ENCODE data around the gene STOX1. TPM values are rescaled to one million over a fixed set of nuclear protein-coding genes. Genes with fewer than 3 reads are reported as not detected.

STOX1 gene
- total and polyA plus RNA-seq, 2 of the 13 experiments (the other 11 are each of a cell fraction or from before 2014, with no cell fraction given), result 2.5 to 6.0 TPM

DNA sequence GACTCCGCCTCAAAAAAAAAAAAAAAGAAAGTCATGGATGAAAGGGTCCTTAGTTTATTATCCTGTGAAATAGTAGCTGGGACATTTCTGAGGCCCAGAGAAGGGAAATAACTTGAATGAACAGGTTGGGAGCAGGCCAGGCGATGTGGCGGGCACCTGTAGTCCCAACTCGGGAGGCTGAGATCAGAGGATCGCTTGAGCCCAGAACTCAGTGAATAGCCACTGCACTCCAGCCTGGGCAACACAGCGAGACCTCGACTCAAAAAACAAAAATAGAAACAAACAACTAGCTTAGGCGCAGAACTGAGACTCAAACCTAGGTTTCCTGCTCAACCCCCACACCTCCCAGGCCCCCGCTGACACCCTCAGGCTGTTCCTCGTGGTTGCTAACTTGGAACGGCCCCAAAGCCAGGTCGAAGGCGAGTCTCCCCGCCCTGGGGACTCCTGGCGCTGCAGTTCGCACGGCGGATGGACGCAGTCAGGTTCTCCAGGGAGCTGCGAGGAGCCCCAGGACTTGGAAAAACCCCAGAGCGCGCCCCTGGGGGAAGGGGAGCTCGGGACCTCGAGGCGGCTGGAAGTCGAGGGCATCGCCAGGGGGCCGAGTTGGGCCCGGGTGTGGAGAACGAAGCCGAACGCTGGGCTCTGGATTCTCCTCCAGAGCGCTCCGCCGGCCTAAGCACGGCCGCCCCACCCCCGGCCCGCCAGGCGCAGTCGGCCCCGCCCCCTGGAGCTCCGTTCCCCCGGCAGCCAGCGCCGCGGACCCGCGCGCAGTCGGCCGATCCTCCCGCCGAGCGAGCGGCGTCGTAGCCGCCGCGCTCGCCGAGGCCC is at the start of gene STOX1 (continued):
- no peak for TF ChIP-seq NFE2 (CRISPR knock-in tag; IDR thresholded peaks at IDR 0.05)
- no peak for TF ChIP-seq MED8 (CRISPR knock-in tag; IDR thresholded peaks at IDR 0.05; ENCODE audit: insufficient replicate concordance)
- TF ChIP-seq, protein P1, sequence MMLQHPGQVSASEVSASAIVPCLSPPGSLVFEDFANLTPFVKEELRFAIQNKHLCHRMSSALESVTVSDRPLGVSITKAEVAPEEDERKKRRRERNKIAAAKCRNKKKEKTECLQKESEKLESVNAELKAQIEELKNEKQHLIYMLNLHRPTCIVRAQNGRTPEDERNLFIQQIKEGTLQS (CRISPR knock-in tag; IDR thresholded peaks at IDR 0.05), result no peak
- no peak for TF ChIP-seq NBN (conservative IDR thresholded peaks at IDR 0.05)
- TF ChIP-seq, protein P2, sequence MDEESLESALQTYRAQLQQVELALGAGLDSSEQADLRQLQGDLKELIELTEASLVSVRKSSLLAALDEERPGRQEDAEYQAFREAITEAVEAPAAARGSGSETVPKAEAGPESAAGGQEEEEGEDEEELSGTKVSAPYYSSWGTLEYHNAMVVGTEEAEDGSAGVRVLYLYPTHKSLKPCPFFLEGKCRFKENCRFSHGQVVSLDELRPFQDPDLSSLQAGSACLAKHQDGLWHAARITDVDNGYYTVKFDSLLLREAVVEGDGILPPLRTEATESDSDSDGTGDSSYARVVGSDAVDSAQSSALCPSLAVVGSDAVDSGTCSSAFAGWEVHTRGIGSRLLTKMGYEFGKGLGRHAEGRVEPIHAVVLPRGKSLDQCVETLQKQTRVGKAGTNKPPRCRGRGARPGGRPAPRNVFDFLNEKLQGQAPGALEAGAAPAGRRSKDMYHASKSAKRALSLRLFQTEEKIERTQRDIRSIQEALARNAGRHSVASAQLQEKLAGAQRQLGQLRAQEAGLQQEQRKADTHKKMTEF (CRISPR knock-in tag; IDR thresholded peaks at IDR 0.05), result peak; percentile 45; the same call in 1 of the 2 replicates
- TF ChIP-seq NR1H2 (CRISPR knock-in tag; IDR thresholded peaks at IDR 0.05; ENCODE audit: borderline replicate concordance, low read depth), result no peak
- no peak for TF ChIP-seq ZNF782 (CRISPR knock-in tag; IDR thresholded peaks at IDR 0.05; ENCODE audit: borderline replicate concordance)
- TF ChIP-seq ZNF256 (CRISPR knock-in tag; conservative IDR thresholded peaks at IDR 0.05), result no peak
- peak; percentile 55; the same call in 1 of the 2 replicates for TF ChIP-seq YEATS4 (CRISPR knock-in tag; IDR thresholded peaks at IDR 0.05; ENCODE audit: borderline replicate concordance)
- TF ChIP-seq ZNF775 (CRISPR knock-in tag; IDR thresholded peaks at IDR 0.05; ENCODE audit: borderline replicate concordance), result no peak
- TF ChIP-seq, protein P3, sequence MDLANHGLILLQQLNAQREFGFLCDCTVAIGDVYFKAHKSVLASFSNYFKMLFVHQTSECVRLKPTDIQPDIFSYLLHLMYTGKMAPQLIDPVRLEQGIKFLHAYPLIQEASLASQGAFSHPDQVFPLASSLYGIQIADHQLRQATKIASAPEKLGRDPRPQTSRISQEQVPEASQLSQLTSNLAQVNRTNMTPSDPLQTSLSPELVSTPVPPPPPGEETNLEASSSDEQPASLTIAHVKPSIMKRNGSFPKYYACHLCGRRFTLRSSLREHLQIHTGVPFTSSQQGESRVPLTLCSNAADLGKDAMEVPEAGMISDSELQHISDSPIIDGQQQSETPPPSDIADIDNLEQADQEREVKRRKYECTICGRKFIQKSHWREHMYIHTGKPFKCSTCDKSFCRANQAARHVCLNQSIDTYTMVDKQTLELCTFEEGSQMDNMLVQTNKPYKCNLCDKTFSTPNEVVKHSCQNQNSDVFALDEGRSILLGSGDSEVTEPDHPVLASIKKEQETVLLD (CRISPR knock-in tag; IDR thresholded peaks at IDR 0.05; ENCODE audit: low read depth), result no peak
- no peak for TF ChIP-seq XBP1 (CRISPR knock-in tag; IDR thresholded peaks at IDR 0.05)
- TF ChIP-seq EHMT2 (IDR thresholded peaks at IDR 0.05; ENCODE audit: borderline replicate concordance, low read depth, low read length), result no peak
- no peak for TF ChIP-seq NR2F6 (IDR thresholded peaks at IDR 0.05)
- no peak for TF ChIP-seq NR2F6 (CRISPR knock-in tag; IDR thresholded peaks at IDR 0.05)
- TF ChIP-seq ZNF329 (CRISPR knock-in tag; IDR thresholded peaks at IDR 0.05; ENCODE audit: low read depth), result no peak
- no peak for TF ChIP-seq MED1 (CRISPR knock-in tag; IDR thresholded peaks at IDR 0.05)
- peak; percentile 51 for TF ChIP-seq HNRNPLL (IDR thresholded peaks at IDR 0.05; ENCODE audit: low read depth, low read length, poor library complexity, severe bottlenecking)
- TF ChIP-seq ZNF143 (CRISPR knock-in tag; IDR thresholded peaks at IDR 0.05), result no peak
- TF ChIP-seq MED13 (CRISPR knock-in tag; IDR thresholded peaks at IDR 0.05), result no peak
- no peak for TF ChIP-seq ZNF660 (CRISPR knock-in tag; IDR thresholded peaks at IDR 0.05; ENCODE audit: borderline replicate concordance, low read depth)
- TF ChIP-seq ZNF547 (CRISPR knock-in tag; IDR thresholded peaks at IDR 0.05), result no peak; the same call in none of the 2 replicates
- TF ChIP-seq SP5 (CRISPR knock-in tag; IDR thresholded peaks at IDR 0.05; ENCODE audit: borderline replicate concordance, low read depth), result peak; percentile 14; the same call in 1 of the 2 replicates
- TF ChIP-seq ZNF3 (CRISPR knock-in tag; IDR thresholded peaks at IDR 0.05), result no peak
- TF ChIP-seq PPARG (CRISPR knock-in tag; conservative IDR thresholded peaks at IDR 0.05), result no peak
- TF ChIP-seq GABPA (IDR thresholded peaks at IDR 0.05; ENCODE audit: low read depth, low read length), result no peak
- TF ChIP-seq GABPA (CRISPR knock-in tag; IDR thresholded peaks at IDR 0.05; ENCODE audit: low read depth), result no peak
- no peak for TF ChIP-seq ZNF337 (CRISPR knock-in tag; IDR thresholded peaks at IDR 0.05; ENCODE audit: borderline replicate concordance, low read depth)
